GM21447 (cell line): ENCODE data around the gene PLCL2.
A peak's percentile ranks its signal among the peaks of the same experiment; 100 is the strongest.

Source experiments
- ATAC-seq: cut with Tn5 transposase; IDR thresholded peaks from one replicate; pipeline ENCODE4 v1.9.1; 2021; ENCODE audit not compliant: unreplicated experiment

PLCL2 gene

GRCh38 chr3:17038900-17039553 is 154.3 kb downstream of the PLCL2 start:
- ATAC-seq: no peak

- no peak for ATAC-seq
Measured at GRCh38 chr3:17039594-17039993, 154.8 kb downstream of the PLCL2 start.

- no peak for ATAC-seq
Measured at GRCh38 chr3:17040322-17040989, 155.7 kb downstream of the PLCL2 start.

DNA sequence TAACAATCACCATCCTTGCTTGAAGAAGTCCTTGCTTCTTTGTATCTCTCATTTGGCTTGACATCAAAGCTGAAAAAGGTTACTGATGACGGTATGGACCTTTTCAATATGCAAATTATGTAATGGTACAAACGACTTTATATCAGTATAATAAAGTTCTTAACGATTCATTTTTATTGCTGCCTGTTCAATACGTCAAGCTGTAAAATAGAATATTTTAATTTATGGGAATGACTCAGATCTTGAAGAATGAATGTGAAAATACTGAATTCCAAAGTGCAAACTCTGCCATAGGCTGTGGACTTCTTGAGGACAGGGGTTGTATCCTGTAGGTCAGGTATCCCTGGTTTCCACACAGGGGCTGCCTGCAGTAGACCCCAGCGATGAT is 156.2 kb downstream of the PLCL2 start:
- no peak for ATAC-seq

DNA sequence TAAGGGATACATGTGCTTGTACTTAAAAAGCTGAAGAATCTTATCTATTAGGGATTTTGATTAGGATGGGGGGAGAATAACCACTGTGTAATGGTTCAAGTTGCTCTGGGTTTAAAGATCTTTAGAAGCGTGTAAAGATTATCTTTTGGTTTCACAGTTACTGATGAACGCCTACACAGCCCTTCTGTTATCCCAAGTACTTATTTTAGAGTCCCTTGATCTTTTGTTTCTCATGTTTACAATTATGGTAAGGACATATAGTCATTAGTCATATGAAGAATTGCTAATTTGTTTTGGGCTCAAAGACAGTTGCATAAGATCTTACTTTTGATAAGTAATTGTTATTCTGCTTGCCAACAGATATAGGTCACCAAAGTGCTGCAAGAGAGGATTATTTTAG is 160.1 kb downstream of the PLCL2 start:
- ATAC-seq: peak; percentile 54

DNA sequence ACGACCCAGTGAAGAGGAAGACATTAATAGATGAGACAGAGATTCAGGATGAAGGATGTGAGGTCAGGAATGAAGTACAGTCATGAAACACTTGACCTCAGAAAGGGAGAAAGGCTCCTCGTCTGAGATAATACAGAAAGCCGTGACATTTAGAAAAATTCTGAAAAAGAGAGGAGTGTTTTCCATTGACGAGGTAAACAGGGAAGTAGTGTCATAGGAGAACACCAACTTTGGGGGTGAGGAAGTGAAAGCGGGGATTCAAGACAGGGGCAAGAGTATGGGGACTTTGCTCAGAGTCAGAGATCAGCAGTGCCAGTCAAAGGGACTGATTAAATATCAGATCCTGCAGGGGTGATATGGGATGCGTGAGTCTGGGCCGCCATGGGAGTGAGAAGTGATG is 160.9 kb downstream of the PLCL2 start:
- no peak for ATAC-seq

DNA sequence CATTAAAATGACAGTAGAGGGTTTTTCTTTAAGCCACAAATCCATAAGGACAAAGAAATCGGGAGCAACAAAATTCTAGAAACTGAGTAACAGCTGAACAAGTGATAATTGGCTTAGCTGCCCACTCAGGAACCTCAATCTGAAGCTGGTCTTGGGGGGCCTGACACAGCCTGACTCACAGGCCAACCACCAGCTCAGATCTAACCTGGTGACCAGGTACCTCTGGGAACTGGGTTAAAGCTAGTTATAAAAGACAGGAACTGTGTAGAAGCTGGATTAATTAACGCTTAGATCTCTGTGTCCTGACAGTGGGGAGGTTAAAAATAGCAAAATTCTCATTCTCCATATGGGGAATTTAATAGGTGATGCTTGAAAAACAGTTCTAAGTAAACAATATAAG is 161.9 kb downstream of the PLCL2 start:
- ATAC-seq: no peak

DNA sequence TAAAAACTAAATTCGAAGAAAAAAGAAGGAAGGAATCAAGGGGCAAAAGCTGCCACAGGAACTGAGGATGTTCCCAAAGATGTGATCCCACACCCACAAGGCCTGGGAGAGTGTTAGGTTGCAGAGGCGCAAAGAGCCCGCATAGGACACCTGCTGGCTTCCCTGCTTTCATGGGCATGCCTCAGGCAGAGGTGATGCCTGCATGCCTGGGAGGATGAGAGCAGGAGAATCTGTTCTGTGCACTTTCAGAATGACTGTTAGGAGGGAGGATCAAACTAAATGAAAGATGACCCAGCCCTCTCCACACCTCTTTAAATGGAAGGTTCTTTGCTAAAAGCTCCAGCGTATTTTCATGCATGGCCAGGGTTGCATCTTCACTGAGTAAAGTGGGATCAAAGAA is 162.4 kb downstream of the PLCL2 start:
- ATAC-seq: no peak

DNA sequence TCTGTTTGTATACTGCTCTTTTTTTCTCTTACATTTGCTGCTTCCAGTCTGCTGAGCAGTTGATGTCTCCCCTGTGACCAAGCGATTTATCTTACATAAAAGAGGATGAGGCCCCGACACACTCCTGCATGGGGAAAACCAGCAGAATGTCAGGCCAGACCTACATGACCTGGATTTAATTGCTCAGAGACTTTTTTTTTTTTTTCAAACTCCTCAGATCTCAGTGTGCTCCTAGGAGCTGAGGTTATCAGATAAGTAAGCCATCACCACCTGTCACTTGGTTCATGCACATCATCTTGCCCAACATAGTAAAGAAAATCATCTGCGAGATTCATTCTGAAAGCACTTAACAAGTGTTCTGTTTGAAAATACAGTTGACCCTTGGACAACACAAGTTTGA is 163.1 kb downstream of the PLCL2 start:
- ATAC-seq: no peak

DNA sequence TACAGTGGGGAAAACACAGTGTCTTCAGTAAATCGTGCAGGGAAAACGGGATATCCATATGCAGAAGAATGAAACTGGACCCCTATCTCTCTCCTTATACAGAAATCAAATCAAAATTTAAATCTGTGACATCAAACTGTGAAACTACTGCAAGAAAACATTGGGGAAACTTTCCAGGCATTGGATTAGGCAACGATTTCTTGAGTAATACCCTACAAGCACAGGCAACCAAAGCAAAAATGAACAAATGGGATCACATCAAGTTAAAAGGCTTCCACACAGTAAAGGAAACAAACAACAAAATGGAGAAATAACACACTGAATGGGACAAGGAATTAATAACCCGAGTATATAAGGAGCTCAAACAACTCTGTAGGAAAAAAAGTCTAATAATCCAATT is 165.3 kb downstream of the PLCL2 start:
- no peak for ATAC-seq

DNA sequence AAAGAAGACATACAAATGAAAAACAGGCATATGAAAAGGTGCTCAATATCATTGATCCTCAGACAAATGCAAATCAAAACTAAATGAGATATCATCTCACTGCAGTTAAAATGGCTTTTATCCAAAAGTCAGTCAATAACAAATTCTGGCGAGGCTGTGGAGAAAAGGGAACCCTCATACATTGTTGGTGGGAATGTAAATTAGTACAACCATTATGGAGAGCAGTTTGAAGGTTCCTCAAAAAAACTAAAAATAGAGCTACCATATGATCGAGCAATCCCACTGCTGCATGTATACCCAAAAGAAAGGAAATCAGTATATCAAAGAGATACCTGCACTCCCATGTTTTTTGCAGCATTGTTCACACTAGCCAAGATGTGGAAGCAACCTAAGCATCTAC is 165.8 kb downstream of the PLCL2 start:
- no peak for ATAC-seq

DNA sequence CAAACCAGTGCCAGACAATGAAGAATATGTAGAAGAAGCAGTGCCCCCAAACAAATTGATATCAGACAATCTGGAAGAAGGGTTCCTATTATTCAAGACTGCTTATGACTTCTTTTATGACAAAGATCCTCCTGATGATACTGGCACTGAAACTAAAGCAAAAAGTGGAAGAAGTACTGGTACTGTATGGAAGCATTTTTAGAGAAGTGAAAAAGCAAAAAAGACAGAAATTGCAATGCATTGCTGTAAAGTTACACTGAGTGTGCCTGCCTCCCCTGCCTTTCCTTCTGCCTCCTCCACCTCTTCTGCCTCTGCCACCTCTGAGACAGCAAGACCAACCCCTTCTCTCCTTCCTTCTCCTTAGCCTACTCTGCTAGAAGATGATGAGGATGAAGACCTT is 167.6 kb downstream of the PLCL2 start:
- ATAC-seq: peak; percentile 60

DNA sequence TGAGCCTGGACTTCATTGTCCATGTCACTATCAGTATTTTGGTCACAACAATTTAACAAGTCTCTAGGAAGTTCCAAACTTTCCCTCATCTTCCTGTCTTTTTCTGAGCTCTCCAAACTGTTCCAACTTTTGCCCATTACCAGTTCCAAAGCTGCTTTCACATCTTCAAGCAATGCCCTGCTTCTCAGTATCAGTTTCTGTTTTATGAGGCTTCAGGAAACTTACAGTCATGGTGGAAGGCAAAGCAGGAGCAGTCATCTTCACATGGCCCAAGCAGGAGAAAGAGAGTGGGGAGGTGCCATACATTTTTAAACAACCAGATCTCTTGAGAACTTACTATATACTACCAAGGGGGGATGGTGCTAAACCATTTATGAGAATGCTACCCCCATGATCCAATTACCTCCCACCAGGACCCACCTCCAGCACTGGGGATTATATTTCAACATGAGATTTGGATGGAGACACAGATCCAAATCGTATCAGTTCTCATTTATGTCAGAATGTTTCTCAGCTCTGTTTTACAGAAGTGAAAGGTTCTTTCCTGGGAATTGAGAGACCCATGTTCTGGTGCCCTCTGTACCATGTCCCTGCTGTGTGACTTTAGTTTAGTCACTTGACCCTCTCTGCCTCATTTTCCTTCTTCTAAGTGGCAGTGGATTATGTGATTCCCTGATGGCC is 169.7 kb downstream of the PLCL2 start:
- ATAC-seq: no peak

DNA sequence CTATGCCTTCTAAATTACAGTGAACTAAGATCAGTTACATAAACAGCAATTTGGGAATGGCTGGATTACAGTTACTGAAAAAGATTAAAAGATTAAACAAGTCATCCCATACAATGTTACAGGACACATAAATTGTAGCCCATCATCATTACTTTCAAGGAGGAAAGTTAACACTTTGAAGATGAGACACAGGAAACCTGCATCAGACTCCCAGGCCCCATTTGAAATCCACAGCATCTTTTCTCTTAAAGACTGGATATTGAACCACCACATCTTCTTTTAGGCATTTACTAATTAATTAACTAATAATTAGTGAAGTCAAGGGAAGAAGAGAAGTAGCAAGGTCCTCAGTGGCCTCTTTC is 170.2 kb downstream of the PLCL2 start:
- ATAC-seq: no peak

GRCh38 chr3:17055374-17056276 is 170.9 kb downstream of the PLCL2 start:
- ATAC-seq: peak; percentile 60

DNA sequence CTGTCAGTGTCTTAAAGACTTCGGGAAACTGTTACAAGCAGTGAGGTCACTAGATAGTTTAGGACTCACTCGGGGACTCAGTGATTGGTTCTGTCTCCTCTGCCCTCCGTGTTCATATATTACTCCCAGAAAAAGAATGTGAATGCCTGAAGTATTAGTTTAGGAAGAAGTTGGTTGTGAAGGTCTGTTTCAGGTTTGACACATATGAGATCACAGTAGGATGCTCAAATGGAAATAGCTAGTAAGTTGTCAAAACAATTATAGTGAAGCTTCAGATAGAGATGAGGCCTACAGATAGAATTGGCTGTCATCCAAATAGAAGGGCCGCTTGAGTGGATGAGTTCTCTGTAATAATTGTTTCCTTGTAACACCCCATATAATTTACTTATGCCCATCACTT is 172.6 kb downstream of the PLCL2 start:
- ATAC-seq: no peak

GRCh38 chr3:17059989-17060550 is 175.3 kb downstream of the PLCL2 start:
- ATAC-seq: no peak

- no peak for ATAC-seq
Measured at GRCh38 chr3:17061005-17061404, 176.2 kb downstream of the PLCL2 start.

- no peak for ATAC-seq
Measured at GRCh38 chr3:17062736-17063135, 178.0 kb downstream of the PLCL2 start.

DNA sequence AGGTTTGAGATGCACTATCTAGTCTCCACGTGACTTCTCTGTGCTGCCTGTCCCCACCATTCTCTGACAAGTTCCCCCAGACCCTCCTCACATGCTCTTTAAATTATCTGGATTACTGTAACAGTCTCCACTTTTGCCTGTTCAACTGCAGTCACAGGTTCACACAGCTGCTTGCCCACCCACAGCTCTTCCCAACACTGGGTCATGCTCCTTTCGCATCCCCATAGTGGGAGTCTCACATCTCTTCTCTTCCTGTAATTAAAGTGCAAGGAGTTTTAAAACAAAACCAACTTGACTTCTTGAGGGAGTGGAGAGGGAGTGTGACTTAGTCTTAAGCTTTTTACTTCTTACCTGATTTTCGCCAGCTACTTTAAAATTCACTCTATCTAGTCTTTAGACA is 178.8 kb downstream of the PLCL2 start:
- ATAC-seq: no peak

GRCh38 chr3:17065315-17065714 is 180.6 kb downstream of the PLCL2 start:
- no peak for ATAC-seq
